Left ventricle myocardium inferior (tissue), 1 donor: ENCODE results near the gene ANKRD55. TPM values are rescaled to one million over a fixed set of nuclear protein-coding genes. Genes with fewer than 3 reads are reported as not detected.
"Not testable (repeated sequence)": the region's sequence is repeated elsewhere in the genome, so short reads cannot be mapped to it uniquely, and the experiment has no call there.

Source experiments
- DNase-seq: peaks from one replicate; pipeline ENCODE4 v3.0.0-alpha.2; 2020
- H3K27ac ChIP-seq: fragments of 200-600 bp; replicated peaks from 2 replicates; pipeline ENCODE4 v1.8.0; 2021
- H3K27me3 ChIP-seq: fragments of 200-600 bp; 2 replicates; pipeline ENCODE4 v1.8.0; 2021; ENCODE audit warnings: low read depth
- H3K36me3 ChIP-seq: fragments of 200-600 bp; 2 replicates; pipeline ENCODE4 v1.8.0; 2021
- H3K4me1 ChIP-seq: fragments of 200-600 bp; 2 replicates; pipeline ENCODE4 v1.8.0; 2021
- H3K4me3 ChIP-seq: fragments of 200-600 bp; 2 replicates; pipeline ENCODE4 v1.8.0; 2021; ENCODE audit warnings: mild to moderate bottlenecking, moderate library complexity
- H3K9me3 ChIP-seq: fragments of 200-600 bp; replicated peaks from 2 replicates; pipeline ENCODE4 v1.8.0; 2021
- CTCF ChIP-seq: fragments of 200-600 bp; IDR thresholded peaks from 2 replicates; pipeline ENCODE4 v1.8.0; 2021; ENCODE audit warnings: antibody characterized with exemption, mild to moderate bottlenecking, borderline replicate concordance
- intact Hi-C: fragments of 100-400 bp; cut with micrococcal nuclease; formaldehyde crosslinking; loops from one replicate; pipeline ENCODE4 v1.11.0; 2022
- total RNA-seq: library from RNA; stranded (reverse); fragmentation: NEBNext Ultra II Directional; extraction: Animal tissue kit (Norgen Biotek cat#: 25700); gene quantifications from one replicate; pipeline ENCODE4 v1.2.1, GENCODE V29; 2021
- donor health status: DM: no; HTN: yes; CAD: no; lungs with severe emphysema.

The ANKRD55 gene
- total RNA-seq, 1 donor from 2014 or later: 0.27 TPM

GRCh38 chr5:56085193-56085592 is 147.9 kb downstream of the ANKRD55 start:
- intact Hi-C loops: no loop called here
- H3K27me3 ChIP-seq: no peaks in the 10 kb centered on the region
- peak overlapping the region; percentile 51 for H3K27ac ChIP-seq
- DNase-seq: no peak
- H3K4me3 ChIP-seq: no peak overlapping the region
- no peaks in the 10 kb centered on the region for H3K9me3 ChIP-seq
- no peaks in the 10 kb centered on the region for H3K36me3 ChIP-seq
- TF ChIP-seq CTCF: no peak
- peaks cover 23% of the 10 kb centered on the region for H3K4me1 ChIP-seq

- intact Hi-C loops: no loop called here
- Histone ChIP-seq H3K4me3 (no peak overlapping the region), H3K9me3 (no peaks in the 10 kb centered on the region), H3K4me1 (peaks cover 26% of the 10 kb centered on the region), H3K27ac (no peak overlapping the region), H3K36me3 (no peaks in the 10 kb centered on the region), H3K27me3 (no peaks in the 10 kb centered on the region)
- DNase-seq: no peak
- no peak for TF ChIP-seq CTCF
These were observed 149.8 kb downstream of the ANKRD55 start for GRCh38 chr5:56083286-56083854.

- intact Hi-C loops, H3K27me3 ChIP-seq, H3K4me3 ChIP-seq, H3K9me3 ChIP-seq, H3K36me3 ChIP-seq, DNase-seq: not testable (repeated sequence)
- peak overlapping the region; percentile 52 for H3K27ac ChIP-seq
- peaks cover 33% of the 10 kb centered on the region for H3K4me1 ChIP-seq
These were observed 152.0 kb downstream of the ANKRD55 start for GRCh38 chr5:56081053-56081642.

- H3K4me1 ChIP-seq: peaks cover 35% of the 10 kb centered on the region
- no peak for TF ChIP-seq CTCF
- no peak for DNase-seq
- H3K36me3 ChIP-seq: no peaks in the 10 kb centered on the region
- peaks cover 4% of the 10 kb centered on the region for H3K27me3 ChIP-seq
- intact Hi-C loops: no loop called here
- H3K27ac ChIP-seq: peak overlapping the region; percentile 52
- H3K9me3 ChIP-seq: no peaks in the 10 kb centered on the region
- no peak overlapping the region for H3K4me3 ChIP-seq
These were observed 152.6 kb downstream of the ANKRD55 start for GRCh38 chr5:56080375-56081052.

- H3K9me3 ChIP-seq, H3K36me3 ChIP-seq, intact Hi-C loops, H3K4me3 ChIP-seq, H3K27me3 ChIP-seq, DNase-seq: not testable (repeated sequence)
- Histone ChIP-seq H3K27ac (peak overlapping the region; percentile 74), H3K4me1 (peaks cover 33% of the 10 kb centered on the region)
These were observed 154.0 kb downstream of the ANKRD55 start for GRCh38 chr5:56079157-56079500.

GRCh38 chr5:56078278-56079156 is 154.6 kb downstream of the ANKRD55 start:
- peaks cover 4% of the 10 kb centered on the region for H3K27me3 ChIP-seq
- H3K9me3 ChIP-seq: no peaks in the 10 kb centered on the region
- H3K4me3 ChIP-seq: no peak overlapping the region
- intact Hi-C loops: no loop called here
- H3K4me1 ChIP-seq: peaks cover 33% of the 10 kb centered on the region
- DNase-seq: peak; percentile 47
- peak overlapping the region; percentile 74 for H3K27ac ChIP-seq
- H3K36me3 ChIP-seq: no peaks in the 10 kb centered on the region
- no peak for TF ChIP-seq CTCF
